HG02840 (cell line): Measurements from ENCODE around the gene CRYBB2.
"Not testable (repeated sequence)": the region's sequence is repeated elsewhere in the genome, so short reads cannot be mapped to it uniquely, and the experiment has no call there.

Source experiments
- ATAC-seq: cut with Tn5 transposase; IDR thresholded peaks from one replicate; pipeline ENCODE4 v1.9.1; 2021; ENCODE audit warnings: mild to moderate bottlenecking, moderate library complexity, moderate number of reproducible peaks; ENCODE audit not compliant: unreplicated experiment, low FRiP score

CRYBB2 gene

DNA sequence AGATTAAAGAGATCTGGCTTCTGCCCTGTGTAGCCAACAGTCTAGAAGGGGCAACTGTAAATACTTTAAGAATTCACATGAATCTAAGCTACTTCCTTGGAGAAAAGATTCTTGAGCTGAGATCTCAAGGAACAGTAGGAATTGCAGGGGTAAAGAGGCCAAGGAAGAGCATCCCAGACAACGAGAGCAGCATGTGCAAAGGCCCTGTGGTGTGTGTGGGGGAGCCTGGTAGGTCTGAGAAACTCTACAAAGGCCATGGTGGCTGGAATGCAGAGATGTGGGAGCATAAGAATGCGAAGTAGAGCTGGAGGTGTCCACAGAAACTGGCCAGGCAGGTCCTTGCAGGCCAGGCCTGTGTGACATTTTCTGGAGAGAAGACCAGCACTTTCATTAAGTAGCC, 11.3 kb downstream of the CRYBB2 start:
- not testable (repeated sequence) for ATAC-seq

DNA sequence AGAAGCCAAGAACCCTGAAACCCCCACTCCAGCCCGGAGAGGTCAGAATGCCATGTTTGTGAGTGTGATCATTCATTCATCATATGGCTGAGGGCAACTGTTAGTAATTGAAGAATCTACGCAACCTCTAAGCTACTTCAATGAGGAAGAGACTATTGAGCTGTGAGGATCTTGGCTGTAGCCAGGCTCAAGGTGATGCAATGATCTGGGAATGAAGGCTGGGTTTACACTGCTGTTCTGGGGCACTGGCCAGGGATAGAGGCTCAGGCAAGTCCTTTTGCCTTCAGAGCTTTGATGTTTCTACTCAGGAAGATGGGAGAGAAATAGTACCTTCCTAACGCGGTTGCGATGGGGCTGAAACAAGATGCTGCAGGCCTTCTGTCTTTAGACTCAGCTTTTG, 12.9 kb downstream of the CRYBB2 start:
- no peak for ATAC-seq

DNA sequence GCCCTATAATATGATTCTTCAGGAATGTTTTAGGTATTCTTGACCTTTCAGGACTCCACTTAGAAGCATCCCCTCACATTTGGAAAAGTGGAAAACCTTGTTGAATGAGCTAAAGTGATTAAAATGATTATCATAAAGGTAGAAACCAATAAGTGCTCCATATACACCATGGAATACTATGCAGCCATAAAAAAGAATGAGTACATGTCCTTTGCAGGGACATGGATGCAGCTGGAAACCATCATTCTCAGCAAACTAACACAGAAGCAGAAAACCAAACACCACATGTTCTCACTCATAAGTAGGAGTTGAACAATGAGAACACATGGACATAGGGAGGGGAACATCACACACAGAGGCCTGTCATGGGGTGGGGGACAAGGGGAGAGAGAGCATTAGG, 14.3 kb downstream of the CRYBB2 start:
- not testable (repeated sequence) for ATAC-seq

DNA sequence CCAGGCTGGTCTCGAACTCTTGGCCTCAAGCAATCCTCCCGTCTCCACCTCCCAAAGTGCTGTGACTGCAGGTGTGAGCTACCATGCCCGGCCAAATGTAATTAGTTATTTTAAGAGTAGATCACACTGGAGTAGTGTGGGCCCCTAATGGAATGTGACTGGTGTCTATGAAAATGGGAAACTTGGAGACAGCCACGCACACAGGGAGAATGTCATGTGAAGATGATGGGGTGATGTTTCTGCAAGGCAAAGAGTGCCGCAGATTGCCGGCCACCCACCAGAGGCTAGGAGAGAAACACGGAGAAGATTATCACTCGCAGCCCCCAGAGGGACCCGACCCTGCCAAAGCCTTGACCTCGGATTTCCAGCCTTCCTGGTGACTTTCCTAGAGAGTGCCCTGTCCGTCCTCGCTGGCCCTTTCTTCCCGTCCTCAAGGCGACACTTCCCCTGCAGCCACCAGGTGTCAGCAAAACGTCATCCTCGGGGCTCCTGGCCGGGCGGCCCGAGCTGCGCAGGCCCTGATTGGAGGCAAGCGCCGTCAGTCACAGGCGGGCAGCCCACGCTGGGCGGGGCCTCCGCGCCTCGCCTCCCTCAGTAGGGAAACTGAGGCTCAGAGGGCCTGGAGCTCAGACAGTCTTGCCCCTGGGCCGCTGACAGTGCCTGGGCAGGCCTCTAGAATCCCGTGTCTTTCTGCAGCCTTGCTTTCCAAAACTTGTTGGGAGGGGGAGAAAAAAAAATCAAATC, 16.3 kb downstream of the CRYBB2 start:
- ATAC-seq: no peak

DNA sequence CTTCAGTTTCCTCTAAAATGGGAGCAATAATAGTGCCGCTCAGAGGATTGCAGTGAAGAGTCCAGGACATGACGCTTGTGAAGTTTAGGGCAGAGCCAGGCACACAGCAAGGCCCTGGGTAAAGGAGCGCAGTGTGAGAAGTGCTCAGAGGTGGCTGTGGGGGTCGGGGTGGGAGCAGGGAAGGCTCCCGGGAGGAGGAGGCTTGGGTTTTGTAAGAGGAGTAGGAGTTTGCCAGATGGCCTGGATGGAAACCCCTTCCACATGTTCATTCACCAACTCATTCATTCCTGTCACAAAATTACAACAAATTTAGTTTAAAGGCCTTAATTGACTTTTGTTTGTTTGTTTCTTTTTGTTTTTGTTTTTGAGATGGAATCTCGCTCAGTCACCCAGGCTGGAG, 17.0 kb downstream of the CRYBB2 start:
- no peak for ATAC-seq

DNA sequence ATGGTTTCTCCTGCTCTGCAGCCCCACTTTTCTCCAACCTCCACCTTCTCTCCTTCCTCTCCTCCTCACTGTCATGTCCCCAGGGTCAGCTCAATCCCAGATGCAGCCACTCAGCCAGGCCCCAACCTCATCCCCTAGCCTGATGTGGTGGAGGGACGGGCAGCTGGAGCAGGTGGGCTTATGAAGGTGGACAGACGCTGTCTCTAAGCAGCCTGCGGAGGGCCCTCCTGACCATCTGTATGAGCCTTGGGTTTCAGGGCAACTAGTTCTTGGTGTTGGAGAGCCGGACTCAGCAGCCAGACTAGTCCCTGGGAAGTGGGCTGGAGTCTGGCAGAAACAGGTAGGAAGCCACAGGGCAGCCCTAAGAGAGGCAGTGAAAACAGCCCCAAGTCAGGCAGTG, 18.1 kb downstream of the CRYBB2 start:
- ATAC-seq: no peak

DNA sequence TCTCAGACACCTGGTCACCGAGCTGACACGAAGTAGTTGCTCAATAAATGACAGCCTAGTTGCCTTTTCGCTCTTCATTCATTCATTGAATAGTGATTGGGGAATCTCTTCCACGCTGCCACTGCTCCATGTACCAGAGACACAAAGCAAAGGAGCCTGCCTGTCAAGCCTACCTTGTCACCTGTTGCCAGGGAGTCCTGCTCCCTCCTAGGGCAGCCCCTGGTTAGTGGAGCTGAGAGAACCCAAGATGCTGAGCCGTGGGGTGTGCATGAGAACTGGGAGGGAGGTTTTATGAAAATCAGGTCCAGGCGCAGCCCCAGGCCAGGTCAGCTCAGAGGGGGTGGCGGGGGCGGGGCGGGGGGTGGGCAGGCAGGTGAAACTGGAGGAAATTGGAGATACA, 18.6 kb downstream of the CRYBB2 start:
- not testable (repeated sequence) for ATAC-seq

DNA sequence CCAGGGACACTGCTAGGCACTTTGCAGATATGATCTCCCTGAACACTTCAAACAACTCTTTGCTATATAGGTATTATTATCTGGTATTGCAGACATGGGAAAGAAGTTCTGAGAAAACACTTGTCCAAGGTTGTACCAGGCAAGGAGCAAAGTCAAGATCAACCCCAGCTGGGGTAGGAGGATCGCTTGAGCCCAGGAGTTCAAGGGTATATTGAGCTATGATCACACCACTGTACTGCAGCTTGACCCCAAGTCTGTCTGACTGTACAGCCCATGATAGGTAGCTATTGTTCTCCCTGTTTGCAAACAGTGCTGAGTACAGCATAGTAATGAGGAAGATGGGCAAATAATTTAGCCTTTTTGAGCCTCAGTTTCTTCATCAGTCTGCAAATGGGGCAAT, 35.7 kb downstream of the CRYBB2 start:
- not testable (repeated sequence) for ATAC-seq

DNA sequence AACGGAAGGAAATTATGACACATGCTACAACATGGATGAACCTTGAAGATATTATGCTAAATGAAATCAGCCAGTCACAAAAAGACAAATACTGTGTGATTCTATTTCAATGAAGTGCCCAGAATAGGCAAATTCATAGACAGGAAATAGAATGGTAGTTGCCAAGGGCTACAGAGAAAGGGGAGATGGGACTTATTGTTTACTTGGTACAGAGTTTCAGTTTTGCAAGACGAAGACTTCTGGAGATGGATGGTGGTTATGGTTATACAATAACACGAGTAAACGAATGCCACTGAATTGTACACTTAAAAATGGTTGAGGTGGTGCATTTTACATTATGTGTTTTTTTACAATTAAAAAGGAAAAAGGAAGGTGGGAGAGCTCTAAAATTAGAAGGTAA, 48.1 kb downstream of the CRYBB2 start:
- ATAC-seq: not testable (repeated sequence)

DNA sequence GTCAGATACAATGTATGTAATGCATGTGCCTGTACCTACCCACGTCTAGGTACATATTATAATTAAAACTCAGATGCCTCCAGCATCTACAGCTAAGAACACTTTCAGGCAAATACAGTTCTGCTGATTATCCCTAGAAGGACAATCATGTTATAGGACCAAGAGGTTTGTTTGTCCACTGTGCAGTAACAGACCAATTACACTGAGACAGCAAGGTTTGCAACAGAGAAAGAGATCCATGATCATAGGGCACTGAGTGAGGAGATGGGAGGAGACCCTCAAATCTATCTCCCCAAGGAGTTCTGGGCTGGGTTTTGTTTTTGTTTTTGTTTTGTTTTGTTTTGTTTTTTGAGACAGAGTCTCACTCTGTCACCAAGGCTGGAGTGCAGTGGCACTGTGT, 49.5 kb downstream of the CRYBB2 start:
- ATAC-seq: not testable (repeated sequence)

DNA sequence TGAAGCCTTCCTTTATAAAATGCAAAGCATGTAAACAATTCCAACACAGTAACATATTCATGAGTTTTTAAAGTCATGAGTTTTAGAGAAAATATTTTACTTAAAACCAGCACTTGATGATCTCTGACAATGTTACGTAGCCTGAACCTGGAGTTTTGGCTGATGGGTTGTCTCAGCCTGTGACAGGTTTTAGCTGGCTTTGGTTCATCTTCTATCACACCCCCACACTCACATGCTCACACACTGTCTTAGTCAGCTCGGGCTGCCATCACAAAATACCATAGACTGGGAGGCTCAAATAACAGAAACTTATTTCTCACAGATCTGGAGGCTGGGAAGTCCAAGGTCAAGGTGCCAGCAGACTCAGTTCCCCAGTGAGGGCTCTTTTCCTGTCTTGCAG, 50.6 kb downstream of the CRYBB2 start:
- not testable (repeated sequence) for ATAC-seq

DNA sequence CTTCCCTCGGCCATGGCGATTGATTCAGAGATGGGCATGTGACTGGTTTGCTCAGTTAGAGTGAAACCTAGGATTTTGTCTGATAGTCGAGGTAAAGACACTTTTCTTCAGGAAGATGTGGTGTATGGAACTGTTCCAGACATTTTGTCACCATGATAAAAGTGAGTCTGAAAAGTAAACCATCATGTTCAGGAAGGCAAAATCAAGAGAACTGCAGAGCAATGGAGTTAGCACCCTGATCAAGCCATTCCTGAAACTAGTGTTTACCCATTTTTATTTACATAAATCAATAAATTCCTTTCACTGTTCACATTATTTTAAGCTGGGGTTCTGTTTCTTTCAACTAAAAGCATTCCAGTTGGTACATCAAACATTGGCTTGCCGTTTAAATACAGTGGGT, 53.8 kb downstream of the CRYBB2 start:
- ATAC-seq: not testable (repeated sequence)

DNA sequence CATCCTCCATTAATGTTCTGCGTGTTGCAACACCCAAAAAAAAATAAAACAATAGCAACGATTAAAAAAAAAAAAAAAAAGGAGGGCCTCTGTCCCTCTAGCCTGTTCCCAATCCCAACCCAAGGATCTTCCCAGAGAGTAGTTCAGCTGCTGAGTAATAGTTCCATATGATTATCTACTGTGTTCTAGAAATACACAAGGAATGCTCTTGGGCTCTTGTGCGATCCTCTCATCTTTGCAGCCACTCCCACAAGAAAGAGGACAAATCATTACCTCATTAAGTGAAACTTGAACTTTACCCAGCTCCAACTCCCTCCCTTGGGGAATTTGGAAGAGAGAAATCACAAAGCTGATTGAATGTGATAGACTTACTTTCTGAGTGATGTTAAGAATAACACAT, 54.5 kb downstream of the CRYBB2 start:
- ATAC-seq: not testable (repeated sequence)

DNA sequence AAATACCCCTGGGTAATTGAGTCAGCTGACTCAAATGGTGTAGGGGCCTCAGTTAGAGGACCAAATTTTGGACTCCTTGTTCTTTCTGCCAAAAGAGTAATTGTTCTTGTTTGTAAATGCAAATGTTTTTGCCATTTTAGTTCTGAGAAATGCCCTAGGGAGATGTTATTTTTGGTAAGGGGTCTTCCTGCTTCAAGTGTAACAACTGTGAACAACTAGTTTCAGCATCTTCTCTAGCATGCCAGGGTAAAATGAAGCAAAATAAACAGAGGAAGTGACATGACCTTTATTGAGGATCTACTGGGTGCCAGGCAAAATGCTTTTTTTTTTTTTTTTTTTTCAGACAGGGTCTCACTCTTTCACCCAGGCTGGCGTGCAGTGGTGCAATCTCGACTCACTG, 60.7 kb downstream of the CRYBB2 start:
- not testable (repeated sequence) for ATAC-seq
